Effector memory CD8-positive, alpha-beta T cell (primary cell): ENCODE results near the gene NDUFAF2.
A peak's percentile ranks its signal among the peaks of the same experiment; 100 is the strongest.

Source experiments
- ATAC-seq: fragments of 150-1000 bp; cut with Tn5 transposase; replicated peaks from 2 replicates; pipeline ENCODE4 v1.10.0; 2021; ENCODE audit warnings: mild to moderate bottlenecking, moderate library complexity
- DNase-seq, 3 experiments: peaks; one replicate each; pipeline ENCODE4 v3.0.0; 2021
- H3K27ac Mint-ChIP-seq, 2 donors: one replicate each; pipeline ENCODE4 v1.8.0; 2022; ENCODE audit warnings: mild to moderate bottlenecking in 2 of 2, mixed read lengths in 2 of 2, moderate library complexity in 2 of 2
- H3K27me3 Mint-ChIP-seq, 2 donors: one replicate each; pipeline ENCODE4 v1.8.0; 2022; ENCODE audit warnings: mixed read lengths in 2 of 2
- H3K36me3 Mint-ChIP-seq: one replicate; pipeline ENCODE4 v1.8.0; 2022; ENCODE audit warnings: mild to moderate bottlenecking, moderate library complexity, mixed read lengths; ENCODE audit not compliant: insufficient read depth
- H3K4me1 Mint-ChIP-seq, 2 donors: one replicate each; pipeline ENCODE4 v1.8.0; 2022; ENCODE audit warnings: low read depth in 2 of 2, mixed read lengths in 2 of 2
- H3K4me3 Mint-ChIP-seq, 2 donors: one replicate each; pipeline ENCODE4 v1.8.0; 2022; ENCODE audit warnings: mild to moderate bottlenecking in 2 of 2, mixed read lengths in 2 of 2, moderate library complexity in 2 of 2
- H3K9me3 Mint-ChIP-seq, 2 donors: one replicate each; pipeline ENCODE4 v1.8.0; 2022; ENCODE audit warnings: mixed read lengths in 2 of 2

Gene NDUFAF2

GRCh38 chr5:61162010-61162831 is 217.2 kb downstream of the NDUFAF2 start, which contains the start of gene SMIM15:
Gene SMIM15 (minus strand): TSS chr5:61162468. CDS start chr5:61160171, 2,297 bp downstream.
- H3K4me3 Mint-ChIP-seq = peak within 1 kb of the TSS; percentile 93 to 96
- DNase-seq = peak; percentile 59 to 69 (median 61)
- H3K27ac Mint-ChIP-seq = peak within 1 kb of the TSS; percentile 98
- peaks cover 32% of the 10 kb centered on the region for H3K36me3 Mint-ChIP-seq
- no peaks in the 10 kb centered on the region for H3K27me3 Mint-ChIP-seq
- peaks cover 14 to 25% of the 10 kb centered on the region in 2 donors for H3K4me1 Mint-ChIP-seq
- no peaks in the 10 kb centered on the region for H3K9me3 Mint-ChIP-seq
- ATAC-seq = peak; percentile 91

GRCh38 chr5:61162832-61163567 is 218.0 kb downstream of the NDUFAF2 start:
- ATAC-seq (no peak), DNase-seq (no peak)
- Mint-ChIP-seq H3K27me3 (no peaks in the 10 kb centered on the region), H3K4me3 (peak overlapping the region; percentile 93 to 96), H3K27ac (peak overlapping the region; percentile 98), H3K36me3 (peaks cover 29% of the 10 kb centered on the region), H3K4me1 (peaks cover 14 to 23% of the 10 kb centered on the region in 2 donors), H3K9me3 (no peaks in the 10 kb centered on the region)

GRCh38 chr5:61163905-61164304 is 218.9 kb downstream of the NDUFAF2 start:
- DNase-seq = no peak
- H3K9me3 Mint-ChIP-seq = no peaks in the 10 kb centered on the region
- peaks cover 20% of the 10 kb centered on the region for H3K36me3 Mint-ChIP-seq
- ATAC-seq = no peak
- peaks cover 14 to 22% of the 10 kb centered on the region in 2 donors for H3K4me1 Mint-ChIP-seq
- no peaks in the 10 kb centered on the region for H3K27me3 Mint-ChIP-seq
- no peak overlapping the region for H3K4me3 Mint-ChIP-seq
- H3K27ac Mint-ChIP-seq = no peak overlapping the region

- peaks cover 0 to 3% of the 10 kb centered on the region in 2 donors for H3K4me1 Mint-ChIP-seq
- H3K9me3 Mint-ChIP-seq = no peaks in the 10 kb centered on the region
- ATAC-seq = no peak
- no peak for DNase-seq
- H3K36me3 Mint-ChIP-seq = peaks cover 5% of the 10 kb centered on the region
- no peaks in the 10 kb centered on the region for H3K27me3 Mint-ChIP-seq
- peak overlapping the region in 1 of 2 donors; percentile 18 for H3K27ac Mint-ChIP-seq
- H3K4me3 Mint-ChIP-seq = no peak overlapping the region
These were observed 222.4 kb downstream of the NDUFAF2 start for GRCh38 chr5:61167382-61167781.

- Mint-ChIP-seq H3K4me3 (no peak overlapping the region), H3K36me3 (no peaks in the 10 kb centered on the region), H3K9me3 (no peaks in the 10 kb centered on the region), H3K27me3 (peaks cover 4 to 6% of the 10 kb centered on the region in 2 donors), H3K27ac (no peak overlapping the region), H3K4me1 (no peaks in the 10 kb centered on the region)
- DNase-seq (no peak), ATAC-seq (no peak)
These were observed 223.9 kb downstream of the NDUFAF2 start for GRCh38 chr5:61168951-61169350.

GRCh38 chr5:61171479-61171878 is 226.5 kb downstream of the NDUFAF2 start:
- no peaks in the 10 kb centered on the region for H3K9me3 Mint-ChIP-seq
- peaks cover 6 to 7% of the 10 kb centered on the region in 2 donors for H3K27me3 Mint-ChIP-seq
- DNase-seq (no peak), ATAC-seq (no peak)
- no peaks in the 10 kb centered on the region for H3K36me3 Mint-ChIP-seq
- H3K27ac Mint-ChIP-seq = no peak overlapping the region
- no peaks in the 10 kb centered on the region for H3K4me1 Mint-ChIP-seq
- no peak overlapping the region for H3K4me3 Mint-ChIP-seq

- no peak for DNase-seq
- Mint-ChIP-seq H3K27me3 (peaks cover 21 to 29% of the 10 kb centered on the region in 2 donors), H3K27ac (no peak overlapping the region), H3K9me3 (no peaks in the 10 kb centered on the region), H3K4me3 (no peak overlapping the region), H3K4me1 (no peaks in the 10 kb centered on the region), H3K36me3 (no peaks in the 10 kb centered on the region)
- ATAC-seq = no peak
These were observed 231.6 kb downstream of the NDUFAF2 start for GRCh38 chr5:61176631-61177030.

- H3K4me1 Mint-ChIP-seq = no peaks in the 10 kb centered on the region
- peaks cover 21 to 29% of the 10 kb centered on the region in 2 donors for H3K27me3 Mint-ChIP-seq
- no peaks in the 10 kb centered on the region for H3K36me3 Mint-ChIP-seq
These were observed 232.1 kb downstream of the NDUFAF2 start for GRCh38 chr5:61177070-61177469.

GRCh38 chr5:61177716-61178115 is 232.7 kb downstream of the NDUFAF2 start:
- Mint-ChIP-seq H3K36me3 (no peaks in the 10 kb centered on the region), H3K27ac (no peak overlapping the region), H3K4me3 (no peak overlapping the region), H3K4me1 (no peaks in the 10 kb centered on the region), H3K9me3 (no peaks in the 10 kb centered on the region), H3K27me3 (peaks cover 21 to 29% of the 10 kb centered on the region in 2 donors)
- ATAC-seq (no peak), DNase-seq (no peak)

More at GRCh38 chr5:61177070-61177469, 232.1 kb downstream of the NDUFAF2 start:
- no peak for ATAC-seq
- Mint-ChIP-seq H3K9me3 (no peaks in the 10 kb centered on the region), H3K27ac (no peak overlapping the region), H3K4me3 (no peak overlapping the region)
- DNase-seq = no peak

GRCh38 chr5:61178702-61179101 is 233.7 kb downstream of the NDUFAF2 start:
- no peaks in the 10 kb centered on the region for H3K9me3 Mint-ChIP-seq
- no peak overlapping the region for H3K4me3 Mint-ChIP-seq
- H3K4me1 Mint-ChIP-seq = no peaks in the 10 kb centered on the region
- no peaks in the 10 kb centered on the region for H3K36me3 Mint-ChIP-seq
- peaks cover 17 to 27% of the 10 kb centered on the region in 2 donors for H3K27me3 Mint-ChIP-seq
- DNase-seq = no peak
- H3K27ac Mint-ChIP-seq = no peak overlapping the region
- ATAC-seq = no peak

GRCh38 chr5:61180886-61181285 is 235.9 kb downstream of the NDUFAF2 start:
- no peaks in the 10 kb centered on the region for H3K36me3 Mint-ChIP-seq
- DNase-seq = no peak
- H3K27me3 Mint-ChIP-seq = peaks cover 15 to 23% of the 10 kb centered on the region in 2 donors
- no peak overlapping the region for H3K27ac Mint-ChIP-seq
- H3K9me3 Mint-ChIP-seq = no peaks in the 10 kb centered on the region
- H3K4me1 Mint-ChIP-seq = no peaks in the 10 kb centered on the region
- H3K4me3 Mint-ChIP-seq = no peak overlapping the region
- ATAC-seq = no peak

GRCh38 chr5:61182449-61182848 is 237.4 kb downstream of the NDUFAF2 start:
- no peaks in the 10 kb centered on the region for H3K4me1 Mint-ChIP-seq
- peaks cover 19 to 23% of the 10 kb centered on the region in 2 donors for H3K27me3 Mint-ChIP-seq
- ATAC-seq (no peak), DNase-seq (no peak)
- no peaks in the 10 kb centered on the region for H3K36me3 Mint-ChIP-seq
- H3K4me3 Mint-ChIP-seq = no peak overlapping the region
- H3K9me3 Mint-ChIP-seq = peaks cover 0 to 3% of the 10 kb centered on the region in 2 donors
- H3K27ac Mint-ChIP-seq = no peak overlapping the region

GRCh38 chr5:61183538-61183937 is 238.5 kb downstream of the NDUFAF2 start:
- no peak overlapping the region for H3K4me3 Mint-ChIP-seq
- no peaks in the 10 kb centered on the region for H3K4me1 Mint-ChIP-seq
- H3K27me3 Mint-ChIP-seq = peaks cover 21 to 26% of the 10 kb centered on the region in 2 donors
- ATAC-seq = no peak
- peaks cover 0 to 3% of the 10 kb centered on the region in 2 donors for H3K9me3 Mint-ChIP-seq
- no peak for DNase-seq
- H3K36me3 Mint-ChIP-seq = no peaks in the 10 kb centered on the region
- peak overlapping the region in 1 of 2 donors; percentile 59 for H3K27ac Mint-ChIP-seq
